HG03108 (cell line): Measurements from ENCODE around the gene AASDH.
"Not testable (repeated sequence)": the region's sequence is repeated elsewhere in the genome, so short reads cannot be mapped to it uniquely, and the experiment has no call there.

ENCODE experiments used
- ATAC-seq: cut with Tn5 transposase; IDR thresholded peaks from one replicate; pipeline ENCODE4 v1.9.1; 2021; ENCODE audit warnings: moderate library complexity; ENCODE audit not compliant: unreplicated experiment

The AASDH gene

GRCh38 chr4:56391270-56391669 lies 4.0 kb upstream of the AASDH start:
- no peak for ATAC-seq

GRCh38 chr4:56389558-56389957 lies 2.3 kb upstream of the AASDH start:
- no peak for ATAC-seq

GRCh38 chr4:56388306-56388705 lies 1.0 kb upstream of the AASDH start:
- no peak for ATAC-seq

GRCh38 chr4:56386091-56386490 lies 1.2 kb downstream of the AASDH start:
- ATAC-seq: no peak

GRCh38 chr4:56375458-56375857 lies 11.8 kb downstream of the AASDH start:
- no peak for ATAC-seq

GRCh38 chr4:56374956-56375355 lies 12.3 kb downstream of the AASDH start:
- ATAC-seq: no peak

- no peak for ATAC-seq
These were observed 14.5 kb downstream of the AASDH start for GRCh38 chr4:56372774-56373173.

- ATAC-seq: no peak
These were observed 15.7 kb downstream of the AASDH start for GRCh38 chr4:56371426-56372220.

- no peak for ATAC-seq
These were observed 16.9 kb downstream of the AASDH start for GRCh38 chr4:56370377-56370776.

GRCh38 chr4:56362981-56363380 lies 24.3 kb downstream of the AASDH start:
- ATAC-seq: not testable (repeated sequence)

GRCh38 chr4:56360071-56360470 lies 27.2 kb downstream of the AASDH start:
- ATAC-seq: no peak

GRCh38 chr4:56356650-56357049 lies 30.6 kb downstream of the AASDH start:
- ATAC-seq: no peak

- no peak for ATAC-seq
These were observed 38.7 kb downstream of the AASDH start for GRCh38 chr4:56348576-56348975.

- no peak for ATAC-seq
These were observed 41.8 kb downstream of the AASDH start for GRCh38 chr4:56345458-56345857.

- ATAC-seq: no peak
These were observed 44.5 kb downstream of the AASDH start for GRCh38 chr4:56342746-56343145.

GRCh38 chr4:56330691-56331090 lies 56.6 kb downstream of the AASDH start:
- no peak for ATAC-seq

GRCh38 chr4:56326363-56326762 lies 60.9 kb downstream of the AASDH start:
- no peak for ATAC-seq

GRCh38 chr4:56324011-56324610 lies 63.2 kb downstream of the AASDH start:
- no peak for ATAC-seq

- no peak for ATAC-seq
These were observed 64.0 kb downstream of the AASDH start for GRCh38 chr4:56323327-56323726.

- no peak for ATAC-seq
These were observed 66.0 kb downstream of the AASDH start for GRCh38 chr4:56321251-56321650.

GRCh38 chr4:56320293-56320692 lies 67.0 kb downstream of the AASDH start:
- ATAC-seq: no peak

GRCh38 chr4:56318555-56318954 lies 68.7 kb downstream of the AASDH start:
- ATAC-seq: no peak

GRCh38 chr4:56317749-56318148 lies 69.5 kb downstream of the AASDH start:
- no peak for ATAC-seq
